Activated gamma-delta T cell treated with anti-CD3 and anti-CD28 coated beads, Interleukin-2, amount 50 U/mL, for 16 hours (primary cell): Measurements from ENCODE around the gene BIN2.

ENCODE experiments used
- DNase-seq: peaks from one replicate; pipeline ENCODE4 v3.0.0-alpha.2; 2020; ENCODE audit warnings: low read depth

BIN2 gene

GRCh38 chr12:51253276-51253675 is 70.7 kb downstream of the BIN2 start:
- DNase-seq, result no peak

- DNase-seq, result no peak
Measured at GRCh38 chr12:51247523-51248206, 76.3 kb downstream of the BIN2 start.

DNA sequence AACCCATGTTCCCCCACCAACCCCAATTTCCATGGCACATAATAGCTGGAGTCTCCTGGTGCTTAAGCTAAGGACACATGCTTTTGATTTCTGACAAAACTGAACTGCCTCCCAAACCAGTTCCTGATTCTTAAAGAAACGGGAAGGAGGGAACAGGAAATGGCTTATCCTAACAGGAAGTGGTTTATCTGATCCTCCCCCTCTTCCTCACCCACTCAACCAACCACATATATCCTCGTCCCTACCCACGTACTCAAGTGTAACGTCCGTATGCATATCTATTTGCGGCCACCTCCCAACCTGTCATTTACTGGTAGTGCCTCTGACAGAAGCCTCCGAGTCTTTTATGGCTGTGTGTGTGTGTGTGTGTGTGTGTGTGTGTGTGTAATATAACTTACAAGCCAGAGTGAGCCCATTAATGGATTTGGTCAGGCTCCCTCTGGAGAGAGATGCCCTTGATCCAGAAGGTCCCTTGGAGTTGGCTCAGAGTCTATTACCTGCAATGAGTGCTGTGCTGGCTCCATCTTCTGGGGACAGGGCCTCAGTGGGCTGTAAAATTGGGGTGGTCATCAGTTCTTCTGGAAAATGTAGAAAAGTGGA is 77.6 kb downstream of the BIN2 start:
- DNase-seq, result no peak

GRCh38 chr12:51245476-51246253 is 78.3 kb downstream of the BIN2 start:
- no peak for DNase-seq

DNA sequence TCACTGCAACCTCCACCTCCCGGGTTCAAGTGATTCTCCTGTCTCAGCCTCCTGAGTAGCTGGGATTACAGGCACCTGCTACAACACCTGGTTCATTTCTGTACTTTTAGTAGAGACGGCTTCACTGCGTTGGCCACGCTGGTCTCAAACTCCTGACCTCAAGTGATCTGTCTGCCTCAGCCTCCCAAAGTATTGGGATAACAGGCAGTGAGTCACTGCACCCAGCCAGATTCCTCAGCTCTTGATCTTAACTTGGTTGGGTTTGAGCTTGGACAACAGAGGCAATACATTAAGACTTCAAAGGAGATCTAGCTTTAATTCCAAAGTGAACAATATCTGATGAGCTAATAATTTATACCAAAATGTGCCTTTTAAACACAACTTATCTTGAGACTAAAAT is 79.7 kb downstream of the BIN2 start:
- no peak for DNase-seq

DNA sequence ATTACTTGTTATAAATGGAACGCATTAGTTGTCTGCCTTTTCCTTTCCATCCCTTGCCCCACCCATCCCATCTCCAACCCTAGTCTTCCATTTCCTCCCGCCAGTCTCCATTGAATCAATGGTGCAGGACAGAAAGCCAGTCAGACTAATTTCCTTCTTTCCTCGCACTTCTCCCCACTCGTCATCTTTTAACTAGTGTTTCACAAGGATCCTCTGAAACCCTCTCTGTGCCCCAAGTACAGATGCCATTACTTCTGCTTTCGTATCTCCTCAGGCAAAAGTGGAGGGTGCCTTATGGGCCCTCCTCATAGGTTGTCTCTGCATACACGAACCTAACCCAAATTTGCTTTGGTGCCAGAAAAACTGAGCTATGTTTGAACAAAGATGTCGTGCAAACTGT is 81.1 kb downstream of the BIN2 start:
- DNase-seq, result no peak

- DNase-seq, result no peak
Measured at GRCh38 chr12:51242120-51242519, 81.9 kb downstream of the BIN2 start.

DNA sequence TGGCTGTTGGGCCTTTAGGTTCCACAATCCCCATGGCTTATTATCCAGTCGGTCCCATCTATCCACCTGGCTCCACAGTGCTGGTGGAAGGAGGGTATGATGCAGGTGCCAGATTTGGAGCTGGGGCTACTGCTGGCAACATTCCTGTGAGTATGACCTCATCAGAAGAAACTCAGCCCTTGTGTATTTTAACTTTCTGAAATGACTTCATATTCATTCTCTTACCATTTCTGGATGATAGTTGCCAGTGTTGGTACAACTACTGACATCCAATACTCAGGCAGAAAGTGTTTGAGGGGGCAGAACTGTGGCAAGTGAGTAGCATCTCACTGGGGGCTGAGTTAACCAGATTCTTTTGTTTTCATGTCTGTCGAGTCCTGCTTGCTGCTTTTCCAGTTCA is 83.0 kb downstream of the BIN2 start:
- DNase-seq, result no peak

DNA sequence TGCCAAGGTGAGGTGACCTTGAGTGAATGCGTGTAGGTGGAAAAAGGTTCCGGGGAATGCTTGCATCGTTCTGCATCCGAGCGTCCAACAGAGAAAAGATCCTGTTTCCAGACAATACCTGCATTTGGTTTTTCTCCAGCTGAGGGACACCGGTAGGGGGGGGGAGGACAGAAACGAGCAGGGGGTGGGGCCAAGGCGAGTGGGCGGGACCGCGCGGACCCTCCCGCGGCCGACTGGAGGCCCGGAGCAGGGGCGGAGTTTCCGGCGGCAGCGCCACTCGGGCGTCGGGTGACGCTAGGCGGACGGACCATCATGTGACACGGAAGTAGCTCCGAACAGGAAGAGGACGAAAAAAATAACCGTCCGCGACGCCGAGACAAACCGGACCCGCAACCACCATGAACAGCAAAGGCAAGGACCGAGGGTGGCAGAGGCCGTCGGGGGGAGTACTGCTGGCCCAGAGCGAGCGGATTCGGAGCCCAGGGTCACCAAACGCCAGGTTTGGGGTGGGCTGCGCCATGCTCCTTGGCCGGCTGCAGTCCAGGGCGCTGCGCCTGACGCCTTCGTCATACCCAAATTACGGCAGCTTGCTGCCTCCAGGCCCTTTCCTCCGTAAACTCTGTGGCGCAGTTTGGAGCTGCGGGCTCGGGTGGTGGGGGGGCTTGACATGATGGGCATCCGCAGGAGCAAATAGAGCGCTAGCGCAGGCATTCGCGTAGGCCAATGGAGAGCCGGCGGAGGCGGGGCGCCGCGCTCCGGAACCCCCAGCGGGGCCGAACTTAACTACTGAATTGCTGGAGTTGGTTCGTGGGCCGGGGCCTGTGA is 85.3 kb downstream of the BIN2 start, which contains the start of gene DAZAP2:
TSS of gene DAZAP2 (plus strand) at position 317 of the 825 bp plus-strand sequence. CDS start at position 399, 82 bp downstream.
- DNase-seq, result peak; percentile 91

DNA sequence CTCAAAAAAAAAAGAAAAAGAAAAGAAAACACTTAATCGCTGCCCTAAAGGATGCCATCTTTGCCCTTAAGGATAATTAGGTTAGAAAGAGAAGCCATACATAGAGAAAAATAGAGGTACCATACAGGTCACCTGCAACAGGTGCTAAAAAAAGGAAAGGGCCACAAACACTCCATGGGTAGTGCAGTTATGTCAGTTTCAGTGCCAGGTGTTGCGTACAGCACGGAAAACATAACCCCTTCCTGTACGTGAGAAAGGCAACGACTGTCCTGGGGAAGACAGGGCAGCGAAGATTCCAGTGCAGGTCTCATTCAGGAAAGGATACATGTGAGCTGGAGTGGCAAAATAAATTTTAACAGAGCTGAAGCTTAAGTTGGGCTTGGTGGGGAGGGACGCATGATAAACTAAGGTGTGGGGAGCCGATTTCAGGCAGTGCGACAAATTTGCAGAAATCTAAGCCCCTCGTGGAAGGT is 85.9 kb downstream of the BIN2 start:
- DNase-seq, result no peak

DNA sequence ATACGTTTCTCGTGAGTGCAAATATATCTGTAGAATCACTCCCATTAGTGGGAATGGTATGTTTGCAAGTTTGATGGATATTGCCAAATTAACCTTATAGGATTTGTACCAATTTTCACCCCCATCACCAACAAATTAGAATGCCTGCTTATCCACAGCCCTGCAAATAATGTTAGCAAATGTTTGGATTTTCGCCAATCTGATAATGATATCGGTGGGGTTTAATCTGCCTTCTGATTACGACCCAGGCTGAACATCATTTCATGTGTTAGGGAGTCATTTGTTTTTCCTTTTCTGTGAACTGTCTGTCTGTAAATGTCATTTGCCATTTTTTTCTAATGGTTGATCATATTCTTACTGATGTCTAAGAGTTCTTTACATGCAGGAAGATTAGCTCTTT is 89.4 kb downstream of the BIN2 start:
- DNase-seq, result no peak

DNA sequence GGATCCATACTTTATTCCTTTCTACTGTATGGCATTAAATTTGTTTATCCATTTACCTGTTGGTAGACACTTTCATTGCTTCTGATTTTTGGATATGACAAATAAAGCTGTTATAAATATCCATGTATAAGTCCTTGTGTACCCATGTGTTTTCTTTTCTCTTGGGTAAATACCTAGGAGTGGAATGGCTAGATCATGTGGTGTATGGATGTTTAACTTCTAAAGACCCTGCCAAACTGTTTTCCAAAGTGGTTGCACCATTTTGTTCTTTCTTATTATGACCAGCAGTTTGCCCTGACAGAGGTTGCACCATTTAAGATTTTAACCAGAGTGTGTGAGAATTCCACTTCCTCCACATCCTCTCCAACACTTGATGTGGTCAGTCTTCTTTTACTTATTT is 91.3 kb downstream of the BIN2 start:
- no peak for DNase-seq
